SKM-1 (cell line): ENCODE results near the gene DTNA.

ENCODE experiments used
- DNase-seq: peaks from one replicate; lab custom pipeline; 2025; ENCODE audit not compliant: unreplicated experiment; lab: John Stamatoyannopoulos, UW

Gene DTNA

GRCh38 chr18:34767601-34768027 is 57.5 kb downstream of the DTNA start:
- DNase-seq: no peak

DNA sequence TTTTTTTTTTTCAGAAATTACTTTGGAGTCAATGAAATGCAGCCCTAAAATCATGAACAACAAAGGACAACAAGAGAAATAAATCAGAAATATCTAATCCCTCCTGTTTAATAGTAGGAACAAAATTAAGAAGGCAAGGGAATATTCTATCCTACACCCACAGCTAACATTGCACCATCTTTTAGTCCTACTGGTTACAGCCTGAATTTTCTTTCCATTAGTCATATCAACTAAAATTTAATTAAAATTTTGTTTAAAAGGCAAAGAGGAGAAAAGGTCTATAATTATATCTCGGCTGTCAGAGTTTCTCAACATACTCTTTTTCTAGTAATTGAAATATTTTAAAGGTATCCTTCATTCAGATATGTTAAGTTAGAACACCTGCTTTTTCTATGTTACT is 61.9 kb downstream of the DTNA start:
- DNase-seq: no peak

DNA sequence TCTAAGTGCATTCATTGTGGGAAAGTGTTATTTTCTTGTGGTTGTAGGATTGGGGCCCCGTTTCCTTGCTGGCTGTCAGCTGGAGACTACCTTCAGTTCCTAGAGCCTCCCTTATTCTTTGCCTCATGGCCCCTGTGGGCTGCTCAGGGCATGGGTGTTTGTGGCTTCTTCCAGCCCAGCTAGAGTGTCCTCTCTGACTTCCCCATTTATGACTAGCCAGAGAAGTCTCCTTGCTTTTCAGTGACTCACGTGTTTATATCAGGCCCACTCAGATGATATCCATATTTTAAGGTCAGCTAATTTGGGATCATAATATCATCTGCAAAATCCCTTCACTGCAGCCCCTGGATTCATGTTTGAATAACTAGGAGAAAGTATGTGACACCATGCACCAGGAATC is 62.8 kb downstream of the DTNA start:
- peak; percentile 14 for DNase-seq

GRCh38 chr18:34773378-34773777 is 63.3 kb downstream of the DTNA start:
- DNase-seq: no peak

GRCh38 chr18:34773961-34774766 is 64.1 kb downstream of the DTNA start:
- DNase-seq: no peak

DNA sequence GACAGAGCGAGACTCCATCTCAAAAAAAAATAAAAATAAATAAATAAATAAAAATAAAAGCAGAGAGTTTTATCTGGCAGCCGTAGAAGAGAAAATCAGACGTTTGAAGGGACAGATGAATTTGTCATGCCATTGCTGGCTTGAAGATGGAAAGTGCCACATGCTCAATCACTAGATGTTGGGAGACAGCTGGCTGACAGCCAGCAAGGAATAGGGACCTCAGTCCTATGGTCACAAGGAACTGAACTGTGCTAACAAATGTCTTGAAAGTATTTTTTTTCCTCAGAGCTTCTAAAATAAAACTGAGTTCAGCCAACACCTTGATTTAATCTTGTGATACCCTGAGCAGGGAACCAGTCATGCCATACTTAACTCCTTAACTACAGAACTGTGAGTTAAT is 65.4 kb downstream of the DTNA start:
- no peak for DNase-seq

DNA sequence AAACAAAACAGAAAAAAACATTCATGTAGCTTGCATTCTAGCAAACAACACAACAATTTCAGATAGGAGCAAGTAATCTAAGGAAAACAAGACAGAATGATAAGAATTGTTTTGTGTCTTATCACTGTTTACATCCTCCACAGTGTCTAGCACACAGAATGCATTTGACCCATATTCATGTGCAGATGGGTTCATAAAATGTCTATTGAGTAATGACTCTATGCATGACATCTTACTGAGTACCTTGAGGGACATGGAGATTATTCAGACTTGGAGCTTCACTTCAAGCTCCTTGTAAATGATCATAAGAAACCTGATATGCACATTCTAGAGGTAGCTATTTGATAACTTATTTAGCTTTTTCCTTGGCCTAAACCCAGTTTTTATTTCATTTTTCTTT is 69.0 kb downstream of the DTNA start:
- DNase-seq: no peak

GRCh38 chr18:34780856-34781255 is 70.8 kb downstream of the DTNA start:
- DNase-seq: no peak

DNA sequence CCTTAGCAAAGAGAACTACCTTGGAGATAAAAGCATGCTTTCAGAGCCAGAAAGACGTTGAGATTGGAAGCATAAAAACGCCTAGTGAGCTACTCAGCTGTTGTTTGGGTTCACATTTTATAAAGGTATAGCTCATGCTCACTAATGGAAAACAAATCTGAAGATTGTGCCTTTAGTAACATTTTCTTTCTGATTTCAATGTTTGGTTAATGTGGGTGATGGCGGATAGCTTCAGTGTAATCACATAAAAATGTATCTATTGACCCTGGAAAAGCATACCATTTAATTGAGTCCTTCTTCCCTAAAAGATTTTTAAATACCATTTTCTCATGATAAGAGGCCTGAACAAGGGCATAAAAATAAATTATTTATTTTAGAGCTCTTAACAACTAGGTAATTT is 73.4 kb downstream of the DTNA start:
- DNase-seq: no peak

GRCh38 chr18:34786162-34786741 is 76.2 kb downstream of the DTNA start:
- DNase-seq: no peak

DNA sequence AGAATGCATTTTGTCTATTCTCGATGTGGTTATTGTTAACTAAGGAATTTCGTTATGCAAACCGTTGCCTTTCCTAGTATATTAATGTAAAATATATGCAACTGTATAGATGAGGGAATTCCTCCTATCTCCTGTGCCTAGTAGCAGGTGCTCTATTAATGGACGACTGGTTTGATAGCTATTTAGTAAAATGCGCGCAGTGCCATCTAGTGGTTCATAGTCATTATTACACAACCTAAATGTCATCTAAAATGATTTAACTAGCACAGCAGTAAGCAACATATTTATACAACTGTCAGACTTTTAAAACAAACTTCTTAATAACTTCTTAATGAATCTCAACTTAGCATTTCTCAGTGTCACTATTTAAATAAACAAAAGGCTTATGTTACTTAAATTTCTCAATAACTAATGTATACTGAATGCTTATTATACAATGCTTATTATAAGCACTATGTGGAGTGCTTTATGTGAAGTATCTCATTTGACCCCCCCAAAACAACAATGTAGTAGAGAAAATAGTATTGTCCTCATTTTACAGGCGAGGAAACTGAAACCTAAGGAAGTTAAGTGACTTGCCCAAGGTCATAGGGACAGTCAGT is 77.9 kb downstream of the DTNA start:
- peak; percentile 70 for DNase-seq

- no peak for DNase-seq
Observed at GRCh38 chr18:34789768-34790344, 79.8 kb downstream of the DTNA start.

- no peak for DNase-seq
Observed at GRCh38 chr18:34794348-34794747, 84.2 kb downstream of the DTNA start.

- DNase-seq: no peak
Observed at GRCh38 chr18:34795070-34795732, 85.1 kb downstream of the DTNA start.

DNA sequence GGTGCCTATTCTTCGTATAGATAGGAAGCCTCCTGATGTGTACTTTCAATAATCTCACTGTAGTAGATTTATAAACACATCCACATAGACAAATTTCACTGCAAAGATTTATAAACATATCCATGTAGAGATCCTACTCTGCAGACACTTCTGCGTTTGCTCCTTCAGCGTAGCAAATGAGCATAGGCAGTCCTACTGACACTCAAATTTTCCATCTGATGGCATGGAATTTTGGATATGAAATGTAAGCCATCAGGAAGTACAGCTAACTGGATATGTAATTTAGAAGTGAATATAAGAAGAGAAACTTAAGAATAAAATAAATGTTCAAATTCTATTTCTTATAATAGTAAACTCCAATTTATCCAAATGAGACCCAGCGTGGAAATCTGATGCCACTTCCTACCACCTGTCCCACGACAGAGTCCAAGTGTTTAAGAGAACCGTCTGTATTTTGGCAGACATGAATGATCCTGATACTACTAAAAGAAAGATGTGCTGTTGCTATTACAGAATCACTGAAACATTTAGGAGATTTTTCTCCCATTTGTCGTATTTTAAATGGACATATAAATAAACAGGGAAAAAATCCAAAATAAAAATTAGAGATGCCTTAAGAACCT is 86.0 kb downstream of the DTNA start:
- no peak for DNase-seq

- DNase-seq: no peak
Observed at GRCh38 chr18:34799291-34799690, 89.2 kb downstream of the DTNA start.

DNA sequence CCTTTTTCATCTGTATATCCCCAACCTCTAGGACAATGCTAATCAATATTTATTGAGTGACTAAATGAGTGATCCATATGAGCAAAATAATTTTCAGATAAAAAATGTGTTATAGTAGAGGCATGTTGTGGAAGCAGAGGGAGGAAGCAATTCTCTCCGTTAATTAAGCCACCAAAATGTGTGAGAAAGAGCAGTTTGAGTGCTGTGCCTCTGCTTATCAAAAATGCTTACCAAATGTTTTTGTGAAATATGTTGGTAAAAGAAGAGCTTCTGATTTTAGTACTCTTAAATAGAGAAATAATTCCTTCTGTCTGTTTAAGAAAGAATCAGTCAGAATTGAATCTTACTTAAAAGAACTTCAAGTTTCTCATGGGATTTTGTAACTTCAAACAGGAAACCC is 90.3 kb downstream of the DTNA start:
- no peak for DNase-seq

DNA sequence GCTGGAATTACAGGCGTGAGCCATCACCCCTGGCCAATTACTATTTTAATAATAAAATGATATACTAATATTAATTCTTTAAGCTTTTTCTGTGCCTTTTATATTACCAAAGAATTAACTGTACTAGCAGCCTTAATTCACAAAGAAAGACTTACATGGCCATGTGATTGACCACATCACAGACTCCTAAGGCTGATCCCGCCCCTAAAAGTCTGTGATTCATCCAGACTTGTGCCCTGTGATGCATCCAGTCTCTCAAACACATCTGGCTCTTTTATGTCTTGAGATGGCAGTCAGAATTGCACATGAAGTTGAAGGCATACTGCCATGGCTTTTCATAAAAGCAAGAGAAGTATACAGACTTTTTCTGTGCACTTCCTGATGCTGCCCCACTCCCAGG is 91.7 kb downstream of the DTNA start:
- no peak for DNase-seq

- DNase-seq: no peak
Observed at GRCh38 chr18:34802959-34803358, 92.9 kb downstream of the DTNA start.

- DNase-seq: no peak
Observed at GRCh38 chr18:34803877-34804400, 93.8 kb downstream of the DTNA start.
